Suprapubic skin (tissue), 3 donors: Measurements from ENCODE around the gene SPATS2.

Experiments used
- EP300 ChIP-seq: sonication (generic); formaldehyde crosslinking; IDR thresholded peaks from one replicate; pipeline ENCODE4 v1.6.1; 2017; ENCODE audit warnings: antibody characterized with exemption
- POLR2A ChIP-seq, 2 donors: fragments of 450-650 bp; IDR thresholded peaks; one replicate each; pipeline ENCODE4 v1.6.1; 2017; ENCODE audit warnings: antibody characterized with exemption in 2 of 2, mild to moderate bottlenecking in 2 of 2, moderate library complexity in 2 of 2
- TF ChIP-seq, protein P1 (sequence below), 2 donors: fragments of 200-600 bp in 1 of 2; fragments of 450-650 bp in 1 of 2; sonication (generic) in 1 of 2; IDR thresholded peaks; one replicate each; pipeline ENCODE4 v1.5.1; 2016 to 2019; ENCODE audit warnings: antibody characterized with exemption in 2 of 2, mild to moderate bottlenecking in 1 of 2, moderate library complexity in 1 of 2

DNA sequence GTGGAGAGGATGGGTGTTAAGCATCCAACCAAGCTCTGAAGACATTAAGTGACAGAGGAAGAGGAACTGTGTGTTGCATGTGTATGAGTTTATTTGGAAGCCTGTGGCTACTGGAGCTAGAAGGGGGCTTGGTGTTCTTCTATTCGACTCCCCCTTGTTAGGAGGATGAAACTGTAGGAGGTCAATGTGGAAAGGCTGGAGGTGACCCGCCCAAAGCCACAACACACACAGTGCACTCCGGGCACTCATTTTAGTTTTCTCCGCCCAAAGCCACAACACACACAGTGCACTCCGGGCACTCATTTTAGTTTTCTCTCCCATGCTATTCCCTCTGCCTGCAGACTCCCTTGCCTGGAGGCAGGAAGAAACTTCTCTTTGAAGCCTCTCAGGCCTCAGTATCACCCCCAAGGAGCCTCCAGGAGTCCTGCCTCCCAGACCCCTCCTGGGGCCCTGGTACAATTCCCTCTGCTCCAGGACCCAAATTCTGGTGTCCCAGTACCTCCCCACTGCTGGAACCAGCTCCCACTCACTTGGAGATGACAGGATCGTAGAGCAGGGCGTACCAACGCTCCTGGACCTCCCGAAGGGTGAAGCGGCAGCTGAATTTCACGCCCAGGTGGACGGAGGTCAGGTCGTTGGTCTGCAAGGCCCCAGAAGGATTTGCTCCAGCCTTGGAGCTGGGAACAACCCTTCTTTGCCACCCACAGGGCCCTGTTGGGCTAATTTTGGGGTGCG is 196.9 kb downstream of the SPATS2 start:
- TF ChIP-seq, protein P1, sequence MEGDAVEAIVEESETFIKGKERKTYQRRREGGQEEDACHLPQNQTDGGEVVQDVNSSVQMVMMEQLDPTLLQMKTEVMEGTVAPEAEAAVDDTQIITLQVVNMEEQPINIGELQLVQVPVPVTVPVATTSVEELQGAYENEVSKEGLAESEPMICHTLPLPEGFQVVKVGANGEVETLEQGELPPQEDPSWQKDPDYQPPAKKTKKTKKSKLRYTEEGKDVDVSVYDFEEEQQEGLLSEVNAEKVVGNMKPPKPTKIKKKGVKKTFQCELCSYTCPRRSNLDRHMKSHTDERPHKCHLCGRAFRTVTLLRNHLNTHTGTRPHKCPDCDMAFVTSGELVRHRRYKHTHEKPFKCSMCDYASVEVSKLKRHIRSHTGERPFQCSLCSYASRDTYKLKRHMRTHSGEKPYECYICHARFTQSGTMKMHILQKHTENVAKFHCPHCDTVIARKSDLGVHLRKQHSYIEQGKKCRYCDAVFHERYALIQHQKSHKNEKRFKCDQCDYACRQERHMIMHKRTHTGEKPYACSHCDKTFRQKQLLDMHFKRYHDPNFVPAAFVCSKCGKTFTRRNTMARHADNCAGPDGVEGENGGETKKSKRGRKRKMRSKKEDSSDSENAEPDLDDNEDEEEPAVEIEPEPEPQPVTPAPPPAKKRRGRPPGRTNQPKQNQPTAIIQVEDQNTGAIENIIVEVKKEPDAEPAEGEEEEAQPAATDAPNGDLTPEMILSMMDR (IDR thresholded peaks at IDR 0.05) = no peak
- TF ChIP-seq EP300 = no peak
- TF ChIP-seq POLR2A (IDR thresholded peaks at IDR 0.05) = no peak
